B cell (primary cell): ENCODE data around the gene ATP8B2. TPM values are rescaled to one million over a fixed set of nuclear protein-coding genes. Genes with fewer than 3 reads are reported as not detected.
"Not testable (repeated sequence)": the region's sequence is repeated elsewhere in the genome, so short reads cannot be mapped to it uniquely, and the experiment has no call there.

Experiments used
- ATAC-seq: fragments of 200-7000 bp; cut with Tn5 transposase; one replicate; pipeline ENCODE4 v1.10.0; 2021; ENCODE audit warnings: low read depth, mild to moderate bottlenecking, moderate number of reproducible peaks, moderate library complexity
- CTCF ChIA-PET: fragments of 350-600 bp; sonication (Branson Sonifier 250); formaldehyde crosslinking; loops from one replicate; lab custom pipeline; 2021; ENCODE audit warnings: antibody characterized with exemption, inconsistent platforms; lab: Charles Lee
- POLR2A ChIA-PET: fragments of 350-600 bp; sonication (Branson Sonifier 250); formaldehyde crosslinking; loops from one replicate; lab custom pipeline; 2021; ENCODE audit warnings: antibody characterized with exemption; lab: Charles Lee
- DNase-seq: peaks from one replicate; pipeline ENCODE4 v3.0.0; 2013
- H2AFZ ChIP-seq: 2 replicates; pipeline ENCODE4 v1.6.1; 2012; ENCODE audit warnings: mild to moderate bottlenecking, low read depth, low read length; ENCODE audit not compliant: insufficient read depth, poor library complexity, severe bottlenecking
- H3K27ac ChIP-seq, 2 donors: 1 replicate in 1 of 2; 2 replicates in 1 of 2; pipeline ENCODE4 v1.5.1; 2012 to 2013; ENCODE audit warnings: low read length in 2 of 2, mild to moderate bottlenecking in 2 of 2, moderate library complexity in 1 of 2
- H3K27me3 ChIP-seq, 4 experiments: fragments of 200-600 bp in 1 of 4; sonication (generic) in 1 of 4; replicated peaks in 1 of 4; 1 replicate in 2 of 4; 2 replicates in 2 of 4; pipeline versions ENCODE4 v1.6.1 to v1.7.0; 2013 to 2016; ENCODE audit warnings: low read length in 3 of 4, mild to moderate bottlenecking in 2 of 4, mixed read lengths in 1 of 4, moderate library complexity in 1 of 4; ENCODE audit not compliant: insufficient read depth in 4 of 4, control insufficient read depth in 3 of 4; ENCODE audit errors: control extremely low read depth in 1 of 4
- H3K36me3 ChIP-seq, 2 experiments: replicated peaks in 1 of 2; 1 replicate in 1 of 2; 2 replicates in 1 of 2; pipeline versions ENCODE4 v1.6.1 to v1.7.1; 2013; ENCODE audit warnings: low read length in 1 of 2; ENCODE audit not compliant: insufficient read depth in 2 of 2, control insufficient read depth in 1 of 2; ENCODE audit errors: control extremely low read depth in 1 of 2, extremely low read depth in 1 of 2
- H3K4me1 ChIP-seq, 2 donors: fragments of 200-600 bp in 1 of 2; sonication (generic) in 1 of 2; 1 replicate in 1 of 2; 2 replicates in 1 of 2; pipeline versions ENCODE4 v1.5.1 to v1.6.1; 2013 to 2017; ENCODE audit warnings: low read length in 2 of 2; ENCODE audit not compliant: control insufficient read depth in 2 of 2, insufficient read depth in 2 of 2
- H3K4me2 ChIP-seq: replicated peaks from 2 replicates; pipeline ENCODE3; 2012; ENCODE audit warnings: mild to moderate bottlenecking, low read depth, low read length; ENCODE audit not compliant: poor library complexity, severe bottlenecking
- H3K4me3 ChIP-seq, 5 experiments: fragments of 200-600 bp in 1 of 5; sonication (generic) in 1 of 5; 1 replicate in 3 of 5; 2 replicates in 2 of 5; pipeline versions ENCODE4 v1.5.1 to v1.7.0; 2011 to 2016; ENCODE audit warnings: low read length in 4 of 5, mild to moderate bottlenecking in 4 of 5, low read depth in 2 of 5, control low read depth in 1 of 5, moderate library complexity in 1 of 5; ENCODE audit not compliant: insufficient read depth in 1 of 5; ENCODE audit errors: control extremely low read depth in 1 of 5, extremely low read depth in 1 of 5
- H3K79me2 ChIP-seq: fragments of 200-600 bp; sonication (generic); one replicate; pipeline ENCODE4 v1.6.0; 2016; ENCODE audit warnings: low read length; ENCODE audit not compliant: control insufficient read depth, insufficient read depth
- H3K9ac ChIP-seq: fragments of 200-600 bp; sonication (generic); 2 replicates; pipeline ENCODE4 v1.6.1; 2017; ENCODE audit warnings: mild to moderate bottlenecking, low read length, moderate library complexity
- H3K9me3 ChIP-seq, 3 donors: one replicate each; pipeline versions ENCODE4 v1.6.1 to v1.7.1; 2013; ENCODE audit warnings: low read length in 2 of 3; ENCODE audit not compliant: control insufficient read depth in 2 of 3, insufficient read depth in 1 of 3; ENCODE audit errors: control extremely low read depth in 1 of 3
- H4K20me1 ChIP-seq: 2 replicates; pipeline ENCODE4 v1.6.0; 2012; ENCODE audit warnings: mild to moderate bottlenecking, low read length; ENCODE audit not compliant: insufficient read depth, control insufficient read depth, poor library complexity, severe bottlenecking
- H3K27ac Mint-ChIP-seq: one replicate; pipeline ENCODE4 v1.8.0; 2021; ENCODE audit warnings: mixed read lengths
- H3K27me3 Mint-ChIP-seq: one replicate; pipeline ENCODE4 v1.8.0; 2021; ENCODE audit warnings: mixed read lengths
- H3K4me1 Mint-ChIP-seq: one replicate; pipeline ENCODE4 v1.8.0; 2021; ENCODE audit warnings: mixed read lengths
- H3K4me3 Mint-ChIP-seq: one replicate; pipeline ENCODE4 v1.8.0; 2021; ENCODE audit warnings: mixed read lengths
- H3K9me3 Mint-ChIP-seq: one replicate; pipeline ENCODE4 v1.8.0; 2022; ENCODE audit warnings: mixed read lengths; ENCODE audit not compliant: insufficient read depth
- CTCF ChIP-seq: fragments of 200-600 bp; IDR thresholded peaks from one replicate; pipeline ENCODE4 v1.8.0; 2022; ENCODE audit warnings: antibody characterized with exemption, mild to moderate bottlenecking
- EZH2 ChIP-seq: IDR thresholded peaks from 2 replicates; pipeline ENCODE4 v1.6.1; 2012; ENCODE audit warnings: borderline replicate concordance, low read depth, mild to moderate bottlenecking, moderate library complexity, low read length; ENCODE audit not compliant: insufficient read depth, poor library complexity, severe bottlenecking
- WGBS: methylation state at CpG from one replicate; pipeline ENCODE4 v1.1.5; 2013; ENCODE audit warnings: missing lambda C conversion rate; ENCODE audit not compliant: insufficient coverage; 5-methylcytosine and 5-hydroxymethylcytosine counted together
- intact Hi-C: fragments of 100-400 bp; cut with micrococcal nuclease; formaldehyde crosslinking; loops from one replicate; pipeline ENCODE4 v1.10.0; 2022
- polyA plus RNA-seq: library from polyadenylated mRNA; depleted of rRNA; stranded (reverse); fragments of >200 nt; gene quantifications from 2 replicates; pipeline ENCODE4 v1.2.3, GENCODE V29; 2012
- total RNA-seq, 2 donors: library from RNA; stranded (reverse); fragments of 120-200 nt in 1 of 2; gene quantifications; 1 replicate in 1 of 2; 2 replicates in 1 of 2; pipeline versions ENCODE4 v1.2.3 to v1.2.4, GENCODE V29; 2013 to 2022

ATP8B2 gene
- total and polyA plus RNA-seq, 2 donors (not counting 1 experiment from before 2014, with no cell fraction given), result 31.1 to 50.2 TPM

- Histone ChIP-seq H3K79me2 (no peaks in the 10 kb centered on the region), H4K20me1 (no peaks in the 10 kb centered on the region), H3K4me3 (no peak overlapping the region), H3K4me2 (no peak overlapping the region), H2AFZ (no peak overlapping the region), H3K9me3 (peaks cover 0 to 7% (median 0%) of the 10 kb centered on the region in 3 donors), H3K36me3 (no peaks in the 10 kb centered on the region), H3K27ac (no peak overlapping the region), H3K9ac (no peak overlapping the region), H3K4me1 (no peaks in the 10 kb centered on the region), H3K27me3 (no peaks in the 10 kb centered on the region)
- intact Hi-C loops, result no loop called here
- no peak for DNase-seq
- no peak for ATAC-seq
- no peaks in the 10 kb centered on the region for H3K9me3 Mint-ChIP-seq
- no peak overlapping the region for H3K27ac Mint-ChIP-seq
- WGBS, result 59% methylated on average over 4 of the region's 9 CpGs
- H3K4me3 Mint-ChIP-seq, result no peak overlapping the region
- no peaks in the 10 kb centered on the region for H3K4me1 Mint-ChIP-seq
- TF ChIP-seq EZH2 (no peak), CTCF (no peak)
- POLR2A ChIA-PET, result no interaction called here
- peaks cover 10% of the 10 kb centered on the region for H3K27me3 Mint-ChIP-seq
- CTCF ChIA-PET, result no interaction called here
Measured at GRCh38 chr1:154304664-154305337, 20.5 kb upstream of the ATP8B2 start.

- Mint-ChIP-seq H3K27me3 (peaks cover 10% of the 10 kb centered on the region), H3K9me3 (no peaks in the 10 kb centered on the region), H3K27ac (no peak overlapping the region), H3K4me1 (no peaks in the 10 kb centered on the region), H3K4me3 (no peak overlapping the region)
- Histone ChIP-seq H3K9me3 (peaks cover 0 to 7% (median 0%) of the 10 kb centered on the region in 3 donors), H3K27ac (no peak overlapping the region), H3K4me1 (no peaks in the 10 kb centered on the region), H3K79me2 (no peaks in the 10 kb centered on the region), H4K20me1 (no peaks in the 10 kb centered on the region), H3K36me3 (no peaks in the 10 kb centered on the region), H3K27me3 (no peaks in the 10 kb centered on the region), H3K9ac (no peak overlapping the region), H3K4me3 (no peak overlapping the region), H2AFZ (no peak overlapping the region), H3K4me2 (no peak overlapping the region)
- intact Hi-C loops, result no loop called here
- WGBS, result 100% methylated on average over 1 of the region's 3 CpGs
- no peak for DNase-seq
- no peak for TF ChIP-seq EZH2
- TF ChIP-seq CTCF, result no peak
- POLR2A ChIA-PET, result no interaction called here
- ATAC-seq, result no peak
- CTCF ChIA-PET, result interaction anchor here (0.8 kb wide), 1 partner anchor 29 kb away, joined by 3 read pairs; no protein-coding TSS in a partner anchor
Measured at GRCh38 chr1:154306151-154306550, 19.2 kb upstream of the ATP8B2 start.

- H3K9me3 Mint-ChIP-seq, POLR2A ChIA-PET, H3K4me1 ChIP-seq, H3K9me3 ChIP-seq, H3K4me3 ChIP-seq, H3K4me1 Mint-ChIP-seq, H4K20me1 ChIP-seq, ATAC-seq, H3K4me3 Mint-ChIP-seq, DNase-seq, H3K27me3 Mint-ChIP-seq, H3K27me3 ChIP-seq, H3K27ac ChIP-seq, H3K9ac ChIP-seq, H2AFZ ChIP-seq, H3K79me2 ChIP-seq, intact Hi-C loops, H3K27ac Mint-ChIP-seq, H3K36me3 ChIP-seq, H3K4me2 ChIP-seq: not testable (repeated sequence)
- CTCF ChIA-PET, result interaction anchor here (0.6 to 1.1 kb wide), 2 partner anchors 27 to 36 kb away, joined by 3 read pairs; no protein-coding TSS in a partner anchor
- 64% methylated on average over 1 of the region's 4 CpGs for WGBS
Measured at GRCh38 chr1:154307670-154308270, 17.6 kb upstream of the ATP8B2 start.
